Loucy (cell line): Measurements from ENCODE around the gene ST7L.
A peak's percentile ranks its signal among the peaks of the same experiment; 100 is the strongest.

Experiments used
- H2AFZ ChIP-seq: fragments of 200-600 bp; sonication (generic); 2 replicates; pipeline ENCODE4 v1.6.0; 2016; ENCODE audit warnings: antibody characterized with exemption, mild to moderate bottlenecking, low read length, moderate library complexity
- H3F3A ChIP-seq: fragments of 200-600 bp; 2 replicates; pipeline ENCODE4 v1.6.0; 2016; ENCODE audit warnings: antibody characterized with exemption, low read depth, mild to moderate bottlenecking
- H3K27me3 ChIP-seq: fragments of 200-600 bp; sonication (generic); 2 replicates; pipeline ENCODE4 v1.6.1; 2014; ENCODE audit warnings: low read length, mild to moderate bottlenecking; ENCODE audit not compliant: insufficient read depth, poor library complexity, severe bottlenecking
- H3K36me3 ChIP-seq: fragments of 200-600 bp; sonication (generic); 2 replicates; pipeline ENCODE4 v1.6.1; 2016; ENCODE audit warnings: low read length; ENCODE audit not compliant: insufficient read depth
- H3K4me1 ChIP-seq: fragments of 200-600 bp; sonication (generic); 2 replicates; pipeline ENCODE4 v1.5.1; 2014; ENCODE audit warnings: low read length, mild to moderate bottlenecking; ENCODE audit not compliant: insufficient read depth, poor library complexity, severe bottlenecking
- H3K4me2 ChIP-seq: fragments of 200-600 bp; sonication (generic); 2 replicates; pipeline ENCODE4 v1.6.0; 2014; ENCODE audit warnings: antibody characterized with exemption, low read length, low read depth, mild to moderate bottlenecking; ENCODE audit not compliant: poor library complexity, severe bottlenecking
- H3K4me3 ChIP-seq: fragments of 200-600 bp; sonication (generic); 2 replicates; pipeline ENCODE4 v1.5.1; 2014; ENCODE audit warnings: low read length, mild to moderate bottlenecking, mixed read lengths; ENCODE audit not compliant: poor library complexity, severe bottlenecking
- H3K79me2 ChIP-seq: fragments of 200-600 bp; sonication (generic); 2 replicates; pipeline ENCODE4 v1.6.1; 2014; ENCODE audit warnings: low read length; ENCODE audit not compliant: insufficient read depth
- H3K9ac ChIP-seq: fragments of 200-600 bp; sonication (generic); 2 replicates; pipeline ENCODE4 v1.6.0; 2014; ENCODE audit warnings: mild to moderate bottlenecking, low read depth, low read length, moderate library complexity; ENCODE audit not compliant: poor library complexity, severe bottlenecking
- H3K9me2 ChIP-seq: fragments of 200-600 bp; sonication (generic); replicated peaks from 2 replicates; pipeline ENCODE4 v1.6.1; 2016; ENCODE audit warnings: low read depth, low read length, mixed read lengths
- H3K9me3 ChIP-seq: fragments of 200-600 bp; sonication (generic); 2 replicates; pipeline ENCODE4 v1.6.1; 2014; ENCODE audit warnings: mild to moderate bottlenecking, antibody characterized with exemption, low read length, low read depth; ENCODE audit not compliant: insufficient read depth
- H4K20me1 ChIP-seq: fragments of 200-600 bp; sonication (generic); 2 replicates; pipeline ENCODE4 v1.6.0; 2014; ENCODE audit warnings: antibody characterized with exemption, low read length, mild to moderate bottlenecking; ENCODE audit not compliant: insufficient read depth, poor library complexity, severe bottlenecking
- EZH2phosphoT487 ChIP-seq: fragments of 200-600 bp; IDR thresholded peaks from 2 replicates; pipeline ENCODE4 v1.6.1; 2018; ENCODE audit warnings: antibody characterized with exemption, mild to moderate bottlenecking, moderate library complexity, borderline replicate concordance
- TF ChIP-seq, protein P1 (sequence below): fragments of 200-600 bp; sonication (generic); conservative IDR thresholded peaks from 2 replicates; pipeline ENCODE4 v1.5.1; 2014; ENCODE audit warnings: mild to moderate bottlenecking, antibody characterized with exemption, low read length

Gene ST7L

DNA sequence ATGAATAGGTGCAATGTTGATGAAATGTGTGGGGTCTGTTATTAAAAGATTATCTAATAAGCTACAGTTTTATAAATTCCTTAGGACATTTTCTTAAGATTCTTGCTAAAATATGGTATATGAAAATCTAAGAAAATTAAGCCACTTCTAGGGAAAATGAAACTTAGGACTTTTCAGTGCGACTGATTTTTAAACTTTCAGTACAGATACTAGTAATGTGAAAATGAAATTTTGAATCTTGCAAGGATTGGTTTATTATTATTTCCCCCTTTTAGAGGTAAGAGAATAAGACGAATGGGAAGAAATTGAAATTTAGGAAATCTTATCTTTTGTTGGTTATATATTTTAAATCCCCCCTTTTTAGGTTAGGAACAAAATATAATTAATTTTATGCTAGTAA, 17.1 kb upstream of the ST7L start:
- no peaks in the 10 kb centered on the region for H3K9me3 ChIP-seq
- no peaks in the 10 kb centered on the region for H3F3A ChIP-seq
- H3K27me3 ChIP-seq, result no peaks in the 10 kb centered on the region
- H3K4me2 ChIP-seq, result no peak overlapping the region
- TF ChIP-seq EZH2phosphoT487, result no peak
- TF ChIP-seq, protein P1, sequence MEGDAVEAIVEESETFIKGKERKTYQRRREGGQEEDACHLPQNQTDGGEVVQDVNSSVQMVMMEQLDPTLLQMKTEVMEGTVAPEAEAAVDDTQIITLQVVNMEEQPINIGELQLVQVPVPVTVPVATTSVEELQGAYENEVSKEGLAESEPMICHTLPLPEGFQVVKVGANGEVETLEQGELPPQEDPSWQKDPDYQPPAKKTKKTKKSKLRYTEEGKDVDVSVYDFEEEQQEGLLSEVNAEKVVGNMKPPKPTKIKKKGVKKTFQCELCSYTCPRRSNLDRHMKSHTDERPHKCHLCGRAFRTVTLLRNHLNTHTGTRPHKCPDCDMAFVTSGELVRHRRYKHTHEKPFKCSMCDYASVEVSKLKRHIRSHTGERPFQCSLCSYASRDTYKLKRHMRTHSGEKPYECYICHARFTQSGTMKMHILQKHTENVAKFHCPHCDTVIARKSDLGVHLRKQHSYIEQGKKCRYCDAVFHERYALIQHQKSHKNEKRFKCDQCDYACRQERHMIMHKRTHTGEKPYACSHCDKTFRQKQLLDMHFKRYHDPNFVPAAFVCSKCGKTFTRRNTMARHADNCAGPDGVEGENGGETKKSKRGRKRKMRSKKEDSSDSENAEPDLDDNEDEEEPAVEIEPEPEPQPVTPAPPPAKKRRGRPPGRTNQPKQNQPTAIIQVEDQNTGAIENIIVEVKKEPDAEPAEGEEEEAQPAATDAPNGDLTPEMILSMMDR, result no peak
- H3K9me2 ChIP-seq, result no peaks in the 10 kb centered on the region
- peaks cover 1% of the 10 kb centered on the region; the same call in 1 of the 2 replicates for H3K36me3 ChIP-seq
- H3K9ac ChIP-seq, result no peak overlapping the region
- no peak overlapping the region for H3K4me3 ChIP-seq
- peaks cover 90% of the 10 kb centered on the region for H3K79me2 ChIP-seq
- H2AFZ ChIP-seq, result no peak overlapping the region
- peaks cover 35% of the 10 kb centered on the region for H3K4me1 ChIP-seq
- peaks cover 80% of the 10 kb centered on the region for H4K20me1 ChIP-seq

DNA sequence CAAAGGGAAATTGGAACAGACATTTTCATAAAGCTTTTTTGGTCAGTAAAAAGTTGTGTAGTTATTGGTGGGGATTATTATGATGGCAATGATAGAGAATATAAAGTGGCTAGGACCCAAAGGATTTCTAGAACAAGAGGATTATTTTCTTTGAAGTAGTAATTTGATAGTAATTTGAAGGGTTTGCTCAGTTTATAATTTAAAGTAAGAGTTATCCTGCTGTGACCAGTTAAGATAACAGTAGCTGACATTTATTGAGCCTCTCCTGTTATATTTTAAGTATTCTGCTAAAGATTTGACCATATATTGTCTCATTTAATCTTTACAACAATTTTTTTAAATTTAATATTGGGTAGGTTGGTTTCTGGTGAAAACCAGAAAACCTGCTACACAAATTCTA, 15.4 kb upstream of the ST7L start:
- H3K4me2 ChIP-seq, result peak overlapping the region; percentile 28
- H3K4me3 ChIP-seq, result no peak overlapping the region
- no peaks in the 10 kb centered on the region for H3K27me3 ChIP-seq
- H3K9me2 ChIP-seq, result no peaks in the 10 kb centered on the region
- H3K36me3 ChIP-seq, result peaks cover 5% of the 10 kb centered on the region; the same call in 1 of the 2 replicates
- TF ChIP-seq, protein P1, result no peak
- TF ChIP-seq EZH2phosphoT487, result no peak
- H3K9me3 ChIP-seq, result no peaks in the 10 kb centered on the region
- H3K9ac ChIP-seq, result no peak overlapping the region
- peaks cover 91% of the 10 kb centered on the region for H4K20me1 ChIP-seq
- H3F3A ChIP-seq, result no peaks in the 10 kb centered on the region
- H3K79me2 ChIP-seq, result peaks cover 99% of the 10 kb centered on the region
- peaks cover 42% of the 10 kb centered on the region for H3K4me1 ChIP-seq
- H2AFZ ChIP-seq, result no peak overlapping the region

DNA sequence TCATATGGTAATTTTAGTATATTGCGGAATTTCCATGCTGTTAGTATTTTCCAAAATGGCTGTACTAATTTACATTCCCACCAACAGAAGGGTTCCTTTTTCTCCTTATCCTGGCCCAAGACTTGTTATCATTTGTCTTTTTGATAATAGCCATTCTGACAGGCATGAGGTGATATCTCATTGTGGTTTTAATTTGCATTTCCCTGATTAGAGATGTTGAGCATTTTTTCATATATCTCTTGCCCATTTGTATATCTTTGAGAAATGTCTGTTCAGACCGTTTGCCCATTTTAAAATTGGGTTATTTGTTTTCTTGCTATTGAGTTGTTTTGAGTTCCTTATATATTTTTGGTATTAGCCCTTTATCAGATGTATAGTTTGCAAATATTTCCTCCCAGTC, 14.7 kb upstream of the ST7L start:
- Histone ChIP-seq H3K27me3 (no peaks in the 10 kb centered on the region), H3F3A (no peaks in the 10 kb centered on the region), H3K9me2 (no peaks in the 10 kb centered on the region), H3K4me2 (peak overlapping the region; percentile 28), H2AFZ (no peak overlapping the region), H4K20me1 (peaks cover 94% of the 10 kb centered on the region), H3K9ac (no peak overlapping the region), H3K4me3 (no peak overlapping the region), H3K9me3 (no peaks in the 10 kb centered on the region), H3K36me3 (peaks cover 5% of the 10 kb centered on the region; the same call in 1 of the 2 replicates), H3K4me1 (peaks cover 50% of the 10 kb centered on the region), H3K79me2 (peaks cover 100% of the 10 kb centered on the region)
- TF ChIP-seq EZH2phosphoT487, result no peak
- TF ChIP-seq, protein P1, result no peak
